ENCODE data around the gene SPTBN5. TPM values are rescaled to one million over a fixed set of nuclear protein-coding genes. Genes with fewer than 3 reads are reported as not detected.

SPTBN5 gene
- total and polyA plus RNA-seq, 5 experiments from 2014 or later: 0.02 to 0.96 (median 0.81) TPM; not detected in 2

DNA sequence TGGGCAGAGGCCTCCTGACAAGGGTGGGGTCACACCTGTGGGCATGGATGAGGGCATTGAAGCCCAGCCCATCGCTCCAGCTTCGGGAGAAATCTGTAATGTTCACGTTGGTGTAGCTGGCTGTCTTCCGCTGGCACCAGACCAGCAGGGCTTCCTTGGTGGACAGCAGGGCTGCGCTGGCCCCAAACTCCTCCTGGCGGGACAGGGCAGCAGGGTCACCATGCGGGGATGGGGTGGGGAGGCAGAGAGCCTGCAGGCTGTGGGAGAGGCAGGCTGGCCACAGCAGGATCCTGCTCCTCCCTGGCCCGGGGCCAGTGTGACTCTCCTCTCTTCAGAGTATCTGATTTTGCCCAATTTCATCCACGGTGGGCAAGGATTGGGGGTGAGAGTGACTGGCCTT is 6.0 kb downstream of the SPTBN5 start:
- no peak for ATAC-seq
- Mint-ChIP-seq H3K27ac (peak overlapping the region in 2 of 10 donors; percentile 22 to 76), H3K27me3 (peaks cover 0 to under 1% (median 0%) of the 10 kb centered on the region in 5 donors), H3K9me3 (no peaks in the 10 kb centered on the region), H3K4me3 (no peak overlapping the region), H3K4me1 (peaks cover 13 to 37% (median 32%) of the 10 kb centered on the region in 4 donors), H3K36me3 (no peaks in the 10 kb centered on the region)
- DNase-seq: no peak
- POLR2A ChIA-PET: no interaction called here

DNA sequence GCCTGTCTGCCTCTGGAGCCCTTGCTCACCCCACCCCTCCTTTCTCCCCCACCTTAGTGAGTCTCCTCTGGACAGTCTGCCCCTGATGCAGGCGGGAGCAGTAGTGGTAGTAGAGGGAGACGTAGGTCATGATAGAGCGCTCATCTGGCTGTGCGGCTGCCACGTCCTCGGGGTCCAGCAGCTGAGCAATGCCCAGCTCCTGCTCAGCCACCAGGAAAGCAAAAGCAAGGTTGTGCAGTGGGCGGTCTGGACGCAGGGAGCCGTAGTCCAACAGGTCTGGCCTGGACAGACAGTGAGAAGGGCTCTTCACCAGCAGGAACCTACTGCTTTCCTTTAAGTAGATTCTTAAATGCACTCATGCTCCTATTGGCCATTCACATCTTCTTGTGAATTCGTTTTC is 6.7 kb downstream of the SPTBN5 start:
- no peak for DNase-seq
- Mint-ChIP-seq H3K27me3 (peaks cover 0 to 5% (median 0%) of the 10 kb centered on the region in 5 donors), H3K9me3 (no peaks in the 10 kb centered on the region), H3K36me3 (no peaks in the 10 kb centered on the region), H3K4me1 (peaks cover 10 to 33% (median 25%) of the 10 kb centered on the region in 4 donors), H3K4me3 (no peak overlapping the region), H3K27ac (peak overlapping the region in 4 of 10 donors; percentile 3 to 76 (median 18))
- ATAC-seq: no peak
- POLR2A ChIA-PET: interaction anchor here (0.7 kb wide), 1 partner anchor 36 kb away, joined by 3 read pairs; no protein-coding TSS in a partner anchor

DNA sequence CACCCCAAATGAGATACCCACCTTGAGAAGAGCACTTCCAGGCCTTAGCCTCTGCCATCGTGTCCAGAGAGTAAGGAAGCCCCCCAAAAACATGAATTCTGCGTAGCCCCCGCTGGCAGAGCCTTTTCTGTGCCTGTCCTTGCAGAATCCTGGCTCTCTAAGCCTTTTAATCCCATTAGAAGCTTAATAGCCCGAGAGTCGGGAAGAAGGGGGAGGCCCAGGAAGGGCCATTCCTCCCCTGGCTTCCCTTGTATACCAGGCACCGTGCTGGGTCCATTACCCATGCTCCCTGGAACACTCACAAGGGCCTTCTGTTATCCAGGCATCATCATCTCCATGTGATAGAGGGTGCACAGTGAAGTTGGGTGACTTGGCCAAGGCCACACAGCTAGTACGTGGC is 7.1 kb downstream of the SPTBN5 start:
- POLR2A ChIA-PET: interaction anchor here (0.7 kb wide), 1 partner anchor 36 kb away, joined by 3 read pairs; no protein-coding TSS in a partner anchor
- Mint-ChIP-seq H3K4me1 (peaks cover 10 to 32% (median 24%) of the 10 kb centered on the region in 4 donors), H3K4me3 (no peak overlapping the region), H3K27me3 (peaks cover 0 to 5% (median 0%) of the 10 kb centered on the region in 5 donors), H3K9me3 (no peaks in the 10 kb centered on the region), H3K36me3 (no peaks in the 10 kb centered on the region), H3K27ac (peak overlapping the region in 4 of 10 donors; percentile 3 to 72 (median 18))
- no peak for DNase-seq
- ATAC-seq: no peak

DNA sequence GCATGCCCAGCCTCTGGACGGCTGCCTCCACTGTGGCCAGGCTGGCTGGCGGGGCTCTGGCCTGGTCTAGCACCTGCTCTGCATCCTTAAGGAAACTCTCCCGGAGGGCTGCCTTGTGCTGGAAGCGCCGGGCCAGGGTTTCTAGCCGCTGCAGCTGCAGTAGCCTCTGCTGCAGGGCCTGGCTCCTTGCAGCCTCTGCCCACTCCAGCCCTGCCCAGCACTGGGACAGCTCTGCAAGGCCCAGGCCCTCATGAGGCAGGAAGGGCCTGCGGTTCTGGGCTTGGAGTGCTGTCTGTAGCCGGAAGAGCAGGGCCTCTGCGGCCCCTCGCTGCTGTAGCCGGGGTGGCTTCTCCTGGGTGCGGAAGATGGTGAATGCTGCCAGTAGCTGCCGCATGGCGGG is 8.0 kb downstream of the SPTBN5 start:
- Mint-ChIP-seq H3K36me3 (no peaks in the 10 kb centered on the region), H3K27me3 (peaks cover 3 to 11% (median 7%) of the 10 kb centered on the region in 5 donors), H3K4me1 (peaks cover 10 to 37% (median 30%) of the 10 kb centered on the region in 4 donors), H3K4me3 (no peak overlapping the region), H3K9me3 (peaks cover 0 to 1% (median 0%) of the 10 kb centered on the region in 9 donors), H3K27ac (no peak overlapping the region)
- DNase-seq (no peak), ATAC-seq (no peak)
- POLR2A ChIA-PET: no interaction called here

DNA sequence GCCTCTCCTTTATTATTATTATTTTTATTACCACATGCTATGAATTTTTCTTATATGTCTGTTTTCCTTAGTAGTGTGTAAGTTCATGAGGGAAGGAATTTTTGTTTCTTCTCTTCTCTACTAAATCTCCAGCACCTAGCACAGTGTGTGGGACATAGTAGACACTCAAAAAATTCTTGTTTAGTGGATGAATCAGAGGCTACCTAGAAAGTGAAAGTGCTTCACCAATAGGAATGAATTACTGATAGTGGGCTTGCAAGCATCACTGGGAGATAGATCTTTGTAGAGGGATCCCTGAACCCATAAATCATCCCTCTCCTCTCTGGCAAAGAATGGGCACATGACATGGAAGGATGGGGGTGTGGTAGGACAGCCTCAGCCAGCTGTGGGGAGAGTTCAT is 8.5 kb downstream of the SPTBN5 start:
- POLR2A ChIA-PET: no interaction called here

DNA sequence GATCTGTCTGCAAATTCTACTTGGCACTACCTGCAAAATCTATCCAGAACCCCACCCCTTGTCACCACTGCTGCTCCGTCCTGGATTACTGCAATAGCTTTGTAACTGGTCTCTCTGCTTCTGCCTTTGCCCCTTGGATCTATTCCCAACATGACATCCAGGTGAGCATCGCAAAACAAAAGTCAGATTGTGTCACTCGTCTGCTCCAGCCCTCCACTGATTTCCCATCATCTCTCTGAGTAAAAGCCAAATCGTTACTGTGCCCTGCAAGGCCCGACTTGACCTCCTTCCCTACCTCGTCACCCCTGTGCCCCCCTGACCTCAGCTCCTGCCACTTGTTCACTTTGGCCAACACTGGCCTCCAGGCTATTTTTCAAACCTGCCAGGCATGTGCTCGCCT is 9.4 kb downstream of the SPTBN5 start:
- no peak for DNase-seq
- no peak for ATAC-seq
- H3K9me3 Mint-ChIP-seq: peaks cover 0 to 1% (median 0%) of the 10 kb centered on the region in 9 donors
- no peaks in the 10 kb centered on the region for H3K36me3 Mint-ChIP-seq
- POLR2A ChIA-PET: no interaction called here
- peaks cover 14 to 35% (median 32%) of the 10 kb centered on the region in 4 donors for H3K4me1 Mint-ChIP-seq
- peaks cover 6 to 22% (median 15%) of the 10 kb centered on the region in 5 donors for H3K27me3 Mint-ChIP-seq
- H3K4me3 Mint-ChIP-seq: peak overlapping the region in 3 of 10 donors; percentile 5 to 37 (median 11)
- H3K27ac Mint-ChIP-seq: peak overlapping the region in 2 of 10 donors; percentile 27 to 36

More for the DNA sequence above, 8.5 kb downstream of the SPTBN5 start:
- no peak overlapping the region for H3K4me3 Mint-ChIP-seq
- H3K27ac Mint-ChIP-seq: peak overlapping the region in 2 of 10 donors; percentile 47 to 49
- DNase-seq (no peak), ATAC-seq (no peak)
- peaks cover 0 to 1% (median 0%) of the 10 kb centered on the region in 9 donors for H3K9me3 Mint-ChIP-seq
- no peaks in the 10 kb centered on the region for H3K36me3 Mint-ChIP-seq
- H3K4me1 Mint-ChIP-seq: peaks cover 14 to 37% (median 32%) of the 10 kb centered on the region in 4 donors
- peaks cover 6 to 17% (median 10%) of the 10 kb centered on the region in 5 donors for H3K27me3 Mint-ChIP-seq

DNA sequence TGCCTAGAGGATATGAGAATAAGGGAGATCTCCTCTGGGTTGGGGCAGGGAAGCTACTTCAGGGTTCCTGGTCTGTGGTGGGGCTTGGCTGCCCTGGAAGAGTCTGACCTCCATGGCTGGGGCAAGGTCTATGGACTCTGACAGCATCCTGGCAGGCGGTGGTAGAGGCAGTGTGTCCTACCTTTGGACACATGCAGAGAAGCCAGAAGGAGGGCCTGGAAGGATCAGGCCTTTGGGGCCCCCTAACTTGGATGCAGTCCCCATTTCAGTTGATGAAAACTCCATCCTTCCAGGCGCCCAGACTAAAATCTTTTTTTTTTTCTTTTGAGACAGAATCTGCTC is 10.4 kb downstream of the SPTBN5 start:
- H3K4me1 Mint-ChIP-seq: peaks cover 9 to 26% (median 22%) of the 10 kb centered on the region in 4 donors
- POLR2A ChIA-PET: interaction anchor here (0.7 to 1.6 kb wide), 2 partner anchors 11 to 510 kb away, joined by 4 to 5 read pairs; no protein-coding TSS in a partner anchor
- no peak for DNase-seq
- no peak for ATAC-seq
- H3K27ac Mint-ChIP-seq: peak overlapping the region in 1 of 10 donors; percentile 42
- H3K36me3 Mint-ChIP-seq: no peaks in the 10 kb centered on the region
- peak overlapping the region in 4 of 10 donors; percentile 11 to 40 (median 28) for H3K4me3 Mint-ChIP-seq
- H3K9me3 Mint-ChIP-seq: peaks cover 0 to 1% (median 0%) of the 10 kb centered on the region in 9 donors
- H3K27me3 Mint-ChIP-seq: peaks cover 6 to 27% (median 15%) of the 10 kb centered on the region in 5 donors

DNA sequence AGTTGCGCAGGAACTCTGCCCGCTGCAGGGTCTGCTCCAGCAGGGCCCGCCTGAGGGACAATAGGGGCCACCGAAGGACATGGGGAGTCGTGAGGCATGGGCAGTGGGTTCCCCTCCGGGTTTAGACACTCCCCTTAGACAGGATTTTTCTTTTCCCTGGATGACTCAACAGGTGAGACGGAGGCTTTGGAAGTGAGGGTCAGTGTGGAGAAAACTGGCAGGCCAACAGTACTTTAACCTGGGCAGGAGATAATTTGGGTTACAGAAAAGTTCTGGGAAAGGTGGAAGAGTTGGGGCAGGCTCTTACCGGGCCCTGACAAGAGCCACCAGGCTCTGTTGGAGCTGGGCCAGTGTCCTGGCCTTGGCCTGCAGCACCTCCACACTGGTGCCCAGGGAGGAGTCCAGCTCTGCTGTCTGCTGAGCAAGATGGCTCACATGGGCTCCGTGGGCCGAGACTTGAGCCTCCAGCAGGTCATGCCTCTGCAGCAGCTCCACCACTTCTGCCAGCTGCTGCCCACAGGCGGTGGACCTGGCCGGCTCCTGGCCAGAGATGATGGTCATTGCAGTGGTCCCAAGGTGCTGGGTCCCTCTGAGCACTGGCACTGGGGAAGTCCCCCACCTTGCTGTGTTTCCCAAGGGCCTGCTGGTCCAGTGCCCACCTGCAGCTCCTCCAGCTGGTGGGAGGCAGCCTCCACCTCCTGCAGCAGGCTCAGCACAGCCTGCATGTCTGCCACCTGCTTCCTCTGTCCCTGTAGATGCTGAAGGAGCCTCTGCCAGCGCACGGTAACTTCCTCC is 11.0 kb downstream of the SPTBN5 start:
- Mint-ChIP-seq H3K4me3 (peak overlapping the region in 7 of 10 donors; percentile 12 to 62 (median 36)), H3K27me3 (peaks cover 6 to 27% (median 15%) of the 10 kb centered on the region in 5 donors), H3K9me3 (peaks cover 0 to 1% (median 0%) of the 10 kb centered on the region in 9 donors), H3K4me1 (peaks cover 9 to 22% (median 17%) of the 10 kb centered on the region in 4 donors), H3K36me3 (no peaks in the 10 kb centered on the region), H3K27ac (peak overlapping the region in 1 of 10 donors; percentile 78)
- POLR2A ChIA-PET: interaction anchor here (1.6 kb wide), 1 partner anchor 12 kb away, joined by 5 read pairs; no protein-coding TSS in a partner anchor
- DNase-seq: no peak
- no peak for ATAC-seq

DNA sequence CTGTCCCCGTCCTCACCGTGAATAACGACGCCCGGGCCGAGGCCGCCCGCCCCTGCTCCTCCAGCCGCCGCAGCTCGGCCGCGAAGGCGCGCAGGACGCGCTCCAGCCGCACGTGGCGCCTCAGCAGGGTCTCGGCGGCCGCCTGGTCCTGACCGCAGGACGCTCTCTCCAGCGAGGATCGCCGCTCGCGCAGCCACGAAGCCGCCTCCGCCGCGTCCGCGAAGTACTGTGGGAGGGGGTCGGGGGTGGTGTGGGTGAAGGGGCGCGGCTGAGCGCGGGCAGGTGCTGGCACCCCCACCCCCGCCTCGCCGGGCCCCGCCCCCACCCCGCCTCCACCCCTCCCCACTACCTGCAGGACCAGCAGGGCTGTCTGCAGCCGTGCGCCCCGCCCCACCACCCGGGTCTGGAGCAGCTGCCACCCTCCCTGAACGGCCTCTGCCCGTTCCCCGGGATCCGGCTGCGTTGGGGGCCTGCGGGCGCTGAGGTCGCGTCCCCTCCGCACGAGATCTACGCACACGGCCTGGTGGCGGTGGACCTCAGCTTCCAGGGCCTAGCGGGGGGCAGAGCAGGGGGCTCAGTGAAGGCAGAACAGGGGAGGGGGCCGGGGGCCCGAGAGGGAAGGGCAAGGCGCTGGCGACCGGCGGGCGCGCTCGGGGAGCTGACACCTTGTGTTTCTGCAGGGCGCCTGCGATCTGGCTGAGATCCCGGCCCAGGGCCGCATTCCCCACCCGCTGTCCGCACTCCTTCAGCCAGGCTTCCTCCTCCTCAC is 11.7 kb downstream of the SPTBN5 start:
- peak; percentile 38 to 72 for ATAC-seq
- POLR2A ChIA-PET: interaction anchor here (1.2 to 1.6 kb wide), 2 partner anchors 13 to 20 kb away, joined by 3 to 5 read pairs; no protein-coding TSS in a partner anchor
- Mint-ChIP-seq H3K27ac (peak overlapping the region in 1 of 10 donors; percentile 78), H3K4me3 (peak overlapping the region in 4 of 10 donors; percentile 12 to 72 (median 40)), H3K9me3 (peaks cover 0 to 1% (median 0%) of the 10 kb centered on the region in 9 donors), H3K36me3 (no peaks in the 10 kb centered on the region), H3K27me3 (peaks cover 6 to 27% (median 15%) of the 10 kb centered on the region in 5 donors), H3K4me1 (peaks cover 7 to 18% (median 11%) of the 10 kb centered on the region in 4 donors)
- DNase-seq: no peak

DNA sequence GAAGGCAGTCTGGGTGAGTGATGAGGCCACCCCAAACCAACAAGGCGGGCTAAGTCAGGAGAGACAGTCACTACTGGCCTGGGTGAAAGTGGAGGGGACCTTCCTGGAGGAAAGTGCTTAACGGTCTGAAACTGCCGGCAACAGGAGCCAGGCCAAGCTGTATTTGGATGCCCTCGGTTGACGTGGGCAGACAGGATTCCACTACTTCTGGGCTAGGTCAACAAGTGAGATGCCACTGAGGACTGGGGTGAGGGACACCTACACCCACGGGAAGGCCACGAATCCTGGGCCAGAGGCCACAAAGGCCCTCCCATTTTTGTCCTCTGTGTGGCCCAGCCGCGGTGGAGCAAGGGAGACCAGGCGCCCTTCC is 12.3 kb downstream of the SPTBN5 start:
- peak overlapping the region in 1 of 10 donors; percentile 18 for H3K27ac Mint-ChIP-seq
- H3K4me1 Mint-ChIP-seq: peaks cover 7 to 18% (median 11%) of the 10 kb centered on the region in 4 donors
- ATAC-seq (no peak), DNase-seq (no peak)
- peaks cover 0 to 1% (median 0%) of the 10 kb centered on the region in 9 donors for H3K9me3 Mint-ChIP-seq
- H3K36me3 Mint-ChIP-seq: no peaks in the 10 kb centered on the region
- peak overlapping the region; percentile 31 to 72 (median 58) for H3K4me3 Mint-ChIP-seq
- H3K27me3 Mint-ChIP-seq: peaks cover 6 to 27% (median 15%) of the 10 kb centered on the region in 5 donors
- POLR2A ChIA-PET: interaction anchor here (1.2 kb wide), 1 partner anchor 19 kb away, joined by 3 read pairs; no protein-coding TSS in a partner anchor

DNA sequence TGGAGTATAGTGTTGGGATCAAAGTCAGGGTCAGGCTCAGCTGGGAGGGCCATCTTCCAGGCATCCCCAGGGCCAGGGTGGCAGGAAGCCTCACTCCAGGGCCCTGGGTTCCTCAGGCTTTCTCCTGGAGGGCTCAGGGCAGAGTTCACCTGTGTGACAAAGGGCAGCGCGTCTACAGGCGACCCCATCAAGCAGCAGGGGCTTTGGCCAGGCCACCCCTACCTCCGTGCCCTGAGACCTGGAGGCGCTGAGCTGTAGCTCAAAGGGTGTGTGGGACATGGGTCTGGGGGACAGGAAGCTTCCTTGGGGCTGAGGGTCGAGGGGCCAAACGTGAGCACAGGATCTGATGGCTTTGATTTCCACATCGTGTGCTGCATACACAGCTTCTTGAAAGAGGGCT is 12.8 kb downstream of the SPTBN5 start:
- no peak for DNase-seq
- peaks cover 0 to 1% (median 0%) of the 10 kb centered on the region in 9 donors for H3K9me3 Mint-ChIP-seq
- H3K36me3 Mint-ChIP-seq: no peaks in the 10 kb centered on the region
- H3K27me3 Mint-ChIP-seq: peaks cover 6 to 27% (median 15%) of the 10 kb centered on the region in 5 donors
- POLR2A ChIA-PET: interaction anchor here (1.2 kb wide), 1 partner anchor 19 kb away, joined by 3 read pairs; no protein-coding TSS in a partner anchor
- H3K4me3 Mint-ChIP-seq: peak overlapping the region; percentile 31 to 72 (median 58)
- peaks cover 9 to 18% (median 11%) of the 10 kb centered on the region in 4 donors for H3K4me1 Mint-ChIP-seq
- H3K27ac Mint-ChIP-seq: peak overlapping the region in 1 of 10 donors; percentile 18
- no peak for ATAC-seq

All from naive thymus-derived CD8-positive, alpha-beta T cell (primary cell).